ENCODE measurements around the gene PHAF1. TPM values are rescaled to one million over a fixed set of nuclear protein-coding genes. Genes with fewer than 3 reads are reported as not detected.

Gene PHAF1
- total and polyA plus RNA-seq, 3 experiments from 2014 or later, result 14.7 to 21.2 (median 20.2) TPM

GRCh38 chr16:67155295-67156142, 45.8 kb downstream of the PHAF1 start:
- Histone ChIP-seq H3K27me3 (ENCODE audit: insufficient read depth, low read length, poor library complexity, severe bottlenecking) (no peaks in the 10 kb centered on the region), H3K36me3 (ENCODE audit: insufficient read depth, low read length) (no peaks in the 10 kb centered on the region), H3K4me3 (ENCODE audit: low read length) (no peak overlapping the region), H3K4me1 (ENCODE audit: insufficient read depth, low read length) (peaks cover 44% of the 10 kb centered on the region), H3K9me3 (ENCODE audit: low read length) (no peaks in the 10 kb centered on the region), H3K27ac (ENCODE audit: low read depth, low read length) (no peak overlapping the region)
- DNase-seq, result peak; percentile 73 to 81 (median 75)
- Mint-ChIP-seq H3K4me3 (peak overlapping the region; percentile 48 to 92 (median 73)), H3K27ac (peak overlapping the region in 6 of 8 donors; percentile 17 to 98 (median 82)), H3K36me3 (peaks cover 0 to 15% (median 0%) of the 10 kb centered on the region in 3 donors), H3K27me3 (peaks cover 0 to 4% of the 10 kb centered on the region in 2 donors), H3K9me3 (no peaks in the 10 kb centered on the region), H3K4me1 (peaks cover 54 to 75% (median 59%) of the 10 kb centered on the region in 3 donors)
- POLR2A ChIA-PET, result interaction anchor here (0.5 to 2.1 kb wide), 6 partner anchors 15 to 142 kb away, joined by 3 to 10 read pairs (median 4); partner anchors contain the start of genes CBFB and NOL3
- CTCF ChIA-PET, result interaction anchor here (0.5 to 17.6 kb wide), 56 partner anchors 8 to 325 kb away, joined by 3 to 205 read pairs (median 4); partner anchors contain the start of genes ATP6V0D1, CBFB, EXOC3L1 and FBXL8

GRCh38 chr16:67156143-67156844, 46.6 kb downstream of the PHAF1 start:
- peaks cover 0 to 13% (median 0%) of the 10 kb centered on the region in 3 donors for H3K36me3 Mint-ChIP-seq
- H3K9me3 Mint-ChIP-seq, result no peaks in the 10 kb centered on the region
- peaks cover 4 to 9% of the 10 kb centered on the region in 2 donors for H3K27me3 Mint-ChIP-seq
- H3K4me3 Mint-ChIP-seq, result peak overlapping the region; percentile 38 to 92 (median 77)
- no peaks in the 10 kb centered on the region for H3K9me3 ChIP-seq (ENCODE audit: low read length)
- H3K36me3 ChIP-seq (ENCODE audit: insufficient read depth, low read length), result no peaks in the 10 kb centered on the region
- ChIA-PET CTCF (interaction anchor here (0.8 to 17.6 kb wide), 19 partner anchors 9 to 312 kb away, joined by 3 to 205 read pairs (median 9); partner anchors contain the start of genes EXOC3L1, FBXL8, HSF4 and MATCAP1), POLR2A (interaction anchor here (0.5 to 2.1 kb wide), 4 partner anchors 14 to 127 kb away, joined by 3 to 10 read pairs (median 4); partner anchors contain the start of genes CBFB and NOL3)
- no peak for DNase-seq
- H3K4me1 ChIP-seq (ENCODE audit: insufficient read depth, low read length), result peaks cover 47% of the 10 kb centered on the region
- peak overlapping the region; percentile 70 to 99 (median 95) for H3K27ac Mint-ChIP-seq
- H3K4me3 ChIP-seq (ENCODE audit: low read length), result no peak overlapping the region
- peaks cover under 1% of the 10 kb centered on the region for H3K27me3 ChIP-seq (ENCODE audit: insufficient read depth, low read length, poor library complexity, severe bottlenecking)
- H3K4me1 Mint-ChIP-seq, result peaks cover 54 to 77% (median 59%) of the 10 kb centered on the region in 3 donors
- H3K27ac ChIP-seq (ENCODE audit: low read depth, low read length), result no peak overlapping the region

GRCh38 chr16:67157106-67157748, 47.5 kb downstream of the PHAF1 start:
- H3K27ac Mint-ChIP-seq, result peak overlapping the region; percentile 94 to 99 (median 98)
- H3K9me3 Mint-ChIP-seq, result no peaks in the 10 kb centered on the region
- H3K36me3 Mint-ChIP-seq, result peaks cover 0 to 13% (median 0%) of the 10 kb centered on the region in 3 donors
- ChIA-PET CTCF (interaction anchor here (0.8 to 17.6 kb wide), 12 partner anchors 12 to 205 kb away, joined by 3 to 205 read pairs (median 6); partner anchors contain the start of genes CBFB, EXOC3L1, MATCAP1 and NOL3), POLR2A (interaction anchor here (0.5 to 1.1 kb wide), 2 partner anchors 28 to 104 kb away, joined by 3 to 5 read pairs; no protein-coding TSS in a partner anchor)
- peak overlapping the region; percentile 54 to 96 (median 92) for H3K4me3 Mint-ChIP-seq
- Histone ChIP-seq H3K36me3 (ENCODE audit: insufficient read depth, low read length) (no peaks in the 10 kb centered on the region), H3K4me3 (ENCODE audit: low read length) (no peak overlapping the region), H3K9me3 (ENCODE audit: low read length) (no peaks in the 10 kb centered on the region), H3K27ac (ENCODE audit: low read depth, low read length) (peak overlapping the region; percentile 55), H3K4me1 (ENCODE audit: insufficient read depth, low read length) (peaks cover 52% of the 10 kb centered on the region), H3K27me3 (ENCODE audit: insufficient read depth, low read length, poor library complexity, severe bottlenecking) (peaks cover 5% of the 10 kb centered on the region)
- no peak for DNase-seq
- peaks cover 12 to 16% of the 10 kb centered on the region in 2 donors for H3K27me3 Mint-ChIP-seq
- peaks cover 54 to 78% (median 60%) of the 10 kb centered on the region in 3 donors for H3K4me1 Mint-ChIP-seq

- Histone ChIP-seq H3K36me3 (ENCODE audit: insufficient read depth, low read length) (no peaks in the 10 kb centered on the region), H3K4me1 (ENCODE audit: insufficient read depth, low read length) (peaks cover 61% of the 10 kb centered on the region), H3K4me3 (ENCODE audit: low read length) (peak overlapping the region; percentile 95), H3K27me3 (ENCODE audit: insufficient read depth, low read length, poor library complexity, severe bottlenecking) (peaks cover 13% of the 10 kb centered on the region), H3K9me3 (ENCODE audit: low read length) (no peaks in the 10 kb centered on the region), H3K27ac (ENCODE audit: low read depth, low read length) (peak overlapping the region; percentile 93)
- peak overlapping the region; percentile 79 to 96 (median 94) for H3K4me3 Mint-ChIP-seq
- no peaks in the 10 kb centered on the region for H3K9me3 Mint-ChIP-seq
- peak in 1 of 5 donors; percentile 43 for DNase-seq
- H3K27me3 Mint-ChIP-seq, result peaks cover 16 to 22% of the 10 kb centered on the region in 2 donors
- ChIA-PET CTCF (interaction anchor here (0.8 to 17.6 kb wide), 13 partner anchors 11 to 180 kb away, joined by 3 to 205 read pairs (median 6); partner anchors contain the start of genes CBFB, EXOC3L1, MATCAP1 and NOL3), POLR2A (interaction anchor here (0.5 to 2.5 kb wide), 8 partner anchors 7 to 158 kb away, joined by 3 to 9 read pairs (median 4); partner anchors contain the start of gene B3GNT9)
- peaks cover 49 to 77% (median 58%) of the 10 kb centered on the region in 3 donors for H3K4me1 Mint-ChIP-seq
- peaks cover 0 to 13% (median 0%) of the 10 kb centered on the region in 3 donors for H3K36me3 Mint-ChIP-seq
- H3K27ac Mint-ChIP-seq, result peak overlapping the region; percentile 94 to 99 (median 98)
Observed at GRCh38 chr16:67157892-67158635, 48.3 kb downstream of the PHAF1 start.

GRCh38 chr16:67158637-67159600, 49.2 kb downstream of the PHAF1 start:
- Histone ChIP-seq H3K9me3 (ENCODE audit: low read length) (no peaks in the 10 kb centered on the region), H3K27ac (ENCODE audit: low read depth, low read length) (peak overlapping the region; percentile 93), H3K27me3 (ENCODE audit: insufficient read depth, low read length, poor library complexity, severe bottlenecking) (peaks cover 21% of the 10 kb centered on the region), H3K4me3 (ENCODE audit: low read length) (peak overlapping the region; percentile 95), H3K36me3 (ENCODE audit: insufficient read depth, low read length) (no peaks in the 10 kb centered on the region), H3K4me1 (ENCODE audit: insufficient read depth, low read length) (peaks cover 69% of the 10 kb centered on the region)
- ChIA-PET POLR2A (interaction anchor here (0.7 to 2.5 kb wide), 9 partner anchors 8 to 158 kb away, joined by 3 to 9 read pairs (median 5); partner anchors contain the start of gene B3GNT9), CTCF (interaction anchor here (0.9 to 17.6 kb wide), 14 partner anchors 6 to 183 kb away, joined by 3 to 205 read pairs (median 6); partner anchors contain the start of genes B3GNT9, EXOC3L1, FHOD1 and MATCAP1)
- Mint-ChIP-seq H3K27me3 (peaks cover 20 to 25% of the 10 kb centered on the region in 2 donors), H3K36me3 (peaks cover 0 to 13% (median 0%) of the 10 kb centered on the region in 3 donors), H3K27ac (peak overlapping the region; percentile 94 to 99 (median 98)), H3K9me3 (no peaks in the 10 kb centered on the region), H3K4me1 (peaks cover 44 to 76% (median 56%) of the 10 kb centered on the region in 3 donors), H3K4me3 (peak overlapping the region; percentile 79 to 96 (median 94))
- peak; percentile 65 to 88 (median 78) for DNase-seq

- Histone ChIP-seq H3K27ac (ENCODE audit: low read depth, low read length) (no peak overlapping the region), H3K36me3 (ENCODE audit: insufficient read depth, low read length) (no peaks in the 10 kb centered on the region), H3K4me1 (ENCODE audit: insufficient read depth, low read length) (peaks cover 73% of the 10 kb centered on the region), H3K9me3 (ENCODE audit: low read length) (no peaks in the 10 kb centered on the region), H3K27me3 (ENCODE audit: insufficient read depth, low read length, poor library complexity, severe bottlenecking) (peaks cover 40% of the 10 kb centered on the region), H3K4me3 (ENCODE audit: low read length) (peak overlapping the region; percentile 95)
- ChIA-PET POLR2A (interaction anchor here (0.6 to 2.6 kb wide), 3 partner anchors 10 to 51 kb away, joined by 3 to 9 read pairs (median 3); partner anchors contain the start of gene B3GNT9), CTCF (interaction anchor here (1.8 to 17.6 kb wide), 5 partner anchors 8 to 24 kb away, joined by 9 to 205 read pairs (median 22); partner anchors contain the start of genes B3GNT9, EXOC3L1, MATCAP1 and NOL3)
- no peak for DNase-seq
- peak overlapping the region in 4 of 7 donors; percentile 19 to 66 (median 40) for H3K4me3 Mint-ChIP-seq
- H3K27ac Mint-ChIP-seq, result peak overlapping the region in 1 of 8 donors; percentile 36
- peaks cover 0 to 13% (median 0%) of the 10 kb centered on the region in 3 donors for H3K36me3 Mint-ChIP-seq
- H3K27me3 Mint-ChIP-seq, result peaks cover 38 to 42% of the 10 kb centered on the region in 2 donors
- H3K9me3 Mint-ChIP-seq, result no peaks in the 10 kb centered on the region
- peaks cover 40 to 74% (median 47%) of the 10 kb centered on the region in 3 donors for H3K4me1 Mint-ChIP-seq
Observed at GRCh38 chr16:67161595-67162058, 51.9 kb downstream of the PHAF1 start.
